Activated CD8-positive, alpha-beta memory T cell treated with anti-CD3 and anti-CD28 coated beads, Interleukin-2, amount 50 U/mL, for 1 hour (primary cell): ENCODE results near the gene MICAL3.

ENCODE experiments used
- DNase-seq: peaks from one replicate; pipeline ENCODE4 v3.0.0-alpha.2; 2020; ENCODE audit errors: extremely low read depth

Gene MICAL3

DNA sequence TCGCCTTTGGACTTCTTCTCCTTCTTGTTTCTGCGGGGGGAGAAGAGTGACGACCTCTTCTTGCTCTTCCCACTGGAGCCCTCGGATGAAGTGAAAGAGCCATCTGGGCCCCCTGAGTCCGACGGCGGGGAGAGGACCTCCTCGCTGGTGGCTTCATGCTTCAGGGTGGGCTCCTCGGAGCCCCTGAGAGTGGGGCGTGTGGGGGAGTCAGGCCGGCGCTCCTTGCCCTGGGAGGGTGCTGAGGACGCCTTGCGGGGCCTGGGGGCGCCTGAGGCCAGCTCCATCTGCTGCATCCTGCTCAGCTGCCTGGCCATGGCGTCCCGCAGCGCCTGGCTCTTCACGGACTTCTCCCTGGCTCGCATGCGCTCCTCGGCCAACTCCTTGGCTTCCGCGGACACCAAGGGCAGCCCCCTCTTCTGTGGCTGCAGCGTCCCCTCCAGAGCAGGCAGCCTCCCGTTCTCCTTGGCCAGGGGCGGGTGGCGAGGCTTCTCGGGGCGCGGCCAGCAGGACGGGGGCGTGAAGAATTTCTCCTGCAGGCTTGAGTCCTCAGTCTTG, 206.8 kb downstream of the MICAL3 start:
- no peak for DNase-seq

DNA sequence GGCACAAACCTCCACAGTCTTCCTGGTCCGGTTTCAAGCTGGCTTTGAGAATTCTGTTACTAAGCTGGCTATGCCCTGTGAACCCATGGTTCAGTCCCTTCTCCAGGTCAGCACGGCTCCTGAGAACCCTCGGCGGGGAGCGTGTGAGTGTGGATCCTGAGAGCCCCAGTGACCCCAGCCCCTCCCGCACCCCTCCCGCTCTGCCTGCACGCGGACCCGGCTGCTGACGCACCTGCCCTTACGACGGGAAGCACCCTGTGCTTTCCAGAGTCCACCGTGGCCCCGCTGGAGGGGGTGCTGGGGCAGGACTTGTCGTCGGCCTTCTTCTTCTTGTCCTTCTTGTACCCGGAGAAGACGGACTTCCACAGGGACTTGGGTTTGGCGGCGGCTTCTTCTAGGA, 207.3 kb downstream of the MICAL3 start:
- no peak for DNase-seq

DNA sequence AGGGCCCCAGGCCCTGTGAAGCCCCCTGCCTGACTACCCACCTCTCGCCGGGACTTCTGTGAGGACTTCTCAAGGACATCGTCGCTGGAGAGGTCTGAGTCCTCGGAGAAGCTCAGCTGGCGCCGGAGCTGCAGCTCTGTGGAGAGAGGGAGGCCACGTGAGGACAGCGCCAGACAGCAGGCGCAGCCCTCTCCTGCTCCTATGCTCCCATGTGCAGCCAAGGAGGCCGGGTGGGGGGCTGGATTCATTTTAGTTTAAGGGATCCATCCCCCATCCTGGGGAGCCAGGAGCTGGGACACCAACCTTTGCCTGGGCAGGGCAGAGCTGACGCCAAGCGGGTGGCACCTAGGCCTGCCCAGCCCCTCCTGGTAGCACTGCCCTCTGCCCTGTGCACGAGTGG, 207.7 kb downstream of the MICAL3 start:
- no peak for DNase-seq

DNA sequence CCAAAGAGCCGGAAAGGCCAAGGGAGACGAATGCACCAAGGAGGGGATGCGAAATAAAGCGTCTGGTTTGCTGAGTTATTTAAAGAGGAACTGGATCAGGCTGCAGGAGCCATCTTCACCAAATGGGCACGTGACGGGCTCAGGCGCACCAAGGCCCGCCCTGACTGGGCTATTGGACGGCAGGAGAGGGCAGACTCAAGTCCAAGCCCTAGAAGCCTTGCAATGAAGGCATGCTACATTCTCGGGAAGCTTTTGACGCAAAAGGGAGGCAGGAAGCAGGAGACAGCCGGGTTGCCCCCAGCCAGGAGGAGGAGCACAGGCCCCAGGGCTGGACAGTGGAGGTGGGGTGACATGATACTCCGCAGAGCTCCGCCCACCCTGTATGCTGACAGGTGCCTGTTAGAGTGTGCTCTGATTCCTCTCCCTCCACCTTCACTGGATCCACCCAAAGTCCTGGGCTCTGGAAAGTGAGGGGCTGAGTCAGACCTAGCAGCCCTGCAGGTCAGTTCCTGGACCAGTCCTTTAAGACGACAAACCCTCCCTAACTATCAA, 208.6 kb downstream of the MICAL3 start:
- DNase-seq, result no peak

DNA sequence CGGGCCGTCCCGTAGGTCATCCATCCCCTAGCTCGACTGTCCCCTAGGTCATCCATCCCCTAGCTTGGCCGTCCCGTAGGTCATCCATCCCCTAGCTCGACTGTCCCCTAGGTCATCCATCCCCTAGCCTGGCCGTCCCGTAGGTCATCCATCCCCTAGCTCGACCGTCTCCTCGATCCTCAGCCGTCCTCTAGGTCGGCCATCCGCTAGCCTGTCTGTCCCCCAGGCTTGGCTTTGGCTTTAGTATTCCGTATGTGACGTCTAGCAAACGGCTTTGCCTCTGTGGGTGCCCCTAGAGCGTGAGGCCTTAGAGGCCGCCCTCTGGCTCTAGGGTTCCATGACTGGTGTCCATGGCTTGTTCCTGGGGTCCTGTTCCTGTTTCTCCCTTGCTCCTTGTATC, 209.5 kb downstream of the MICAL3 start:
- DNase-seq, result no peak

DNA sequence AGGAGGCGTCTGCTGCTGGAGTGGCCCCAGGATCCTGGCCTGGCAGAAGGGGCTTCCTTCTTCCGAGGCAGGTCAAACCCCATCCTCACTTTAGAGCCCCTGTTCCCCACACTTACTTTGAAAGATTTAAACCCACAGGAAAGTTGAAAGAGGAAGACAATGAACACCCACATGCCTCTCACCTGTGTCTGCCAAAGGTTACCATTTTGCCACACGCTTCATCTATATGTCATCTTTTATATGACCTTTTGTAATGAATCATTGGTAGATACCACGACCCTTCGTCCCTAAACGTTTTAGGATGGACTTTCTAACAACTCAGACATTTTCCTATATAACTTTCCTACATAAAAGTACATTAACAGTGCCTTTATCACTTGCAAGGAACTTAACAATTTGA, 210.3 kb downstream of the MICAL3 start:
- DNase-seq, result no peak

DNA sequence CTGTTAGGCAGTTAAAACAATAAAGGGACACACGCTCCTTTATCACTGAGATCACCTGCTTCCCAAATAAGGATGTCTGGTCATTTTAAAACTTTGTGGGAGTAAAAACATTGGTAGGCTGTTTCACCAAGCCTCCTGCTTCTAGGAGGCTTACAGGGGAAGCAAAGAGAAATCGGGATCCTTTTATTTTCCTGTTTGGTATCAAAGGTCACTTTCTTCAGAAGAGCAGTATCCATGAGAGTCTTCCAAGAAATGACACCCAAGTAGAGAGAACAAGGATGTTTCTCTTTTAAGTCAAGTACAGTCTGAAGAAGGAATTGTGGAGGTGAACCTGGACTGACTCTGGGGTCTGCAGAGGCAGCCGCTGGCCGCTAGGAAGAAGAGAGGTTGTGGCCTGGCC, 213.2 kb downstream of the MICAL3 start:
- DNase-seq, result no peak

DNA sequence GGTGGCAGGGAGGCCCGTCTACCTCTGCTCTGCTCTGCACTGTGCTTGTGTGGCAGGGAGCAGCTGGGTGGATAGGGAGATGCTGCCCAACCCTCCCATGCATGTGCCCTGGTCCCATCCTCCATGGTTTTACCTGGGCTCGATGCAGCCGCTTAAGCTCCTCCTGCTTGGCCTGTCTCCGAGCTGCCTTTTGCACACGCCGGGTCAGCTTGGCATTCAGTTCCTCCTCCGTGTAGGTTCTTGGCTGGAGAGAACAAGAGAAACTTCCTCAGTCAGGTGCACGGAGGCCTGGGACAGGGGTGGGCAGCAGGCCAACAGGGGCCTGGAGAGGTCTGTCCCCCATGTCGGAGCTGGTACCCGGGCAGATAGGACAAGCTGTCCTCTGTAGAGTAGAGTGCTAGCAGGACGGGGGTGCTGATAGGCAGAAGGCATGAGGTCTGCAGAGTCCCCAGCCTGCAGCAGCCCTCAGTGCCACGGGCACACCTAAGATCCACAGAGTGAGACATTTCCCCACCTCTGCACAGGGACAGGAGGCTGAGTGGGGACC, 213.7 kb downstream of the MICAL3 start:
- no peak for DNase-seq

DNA sequence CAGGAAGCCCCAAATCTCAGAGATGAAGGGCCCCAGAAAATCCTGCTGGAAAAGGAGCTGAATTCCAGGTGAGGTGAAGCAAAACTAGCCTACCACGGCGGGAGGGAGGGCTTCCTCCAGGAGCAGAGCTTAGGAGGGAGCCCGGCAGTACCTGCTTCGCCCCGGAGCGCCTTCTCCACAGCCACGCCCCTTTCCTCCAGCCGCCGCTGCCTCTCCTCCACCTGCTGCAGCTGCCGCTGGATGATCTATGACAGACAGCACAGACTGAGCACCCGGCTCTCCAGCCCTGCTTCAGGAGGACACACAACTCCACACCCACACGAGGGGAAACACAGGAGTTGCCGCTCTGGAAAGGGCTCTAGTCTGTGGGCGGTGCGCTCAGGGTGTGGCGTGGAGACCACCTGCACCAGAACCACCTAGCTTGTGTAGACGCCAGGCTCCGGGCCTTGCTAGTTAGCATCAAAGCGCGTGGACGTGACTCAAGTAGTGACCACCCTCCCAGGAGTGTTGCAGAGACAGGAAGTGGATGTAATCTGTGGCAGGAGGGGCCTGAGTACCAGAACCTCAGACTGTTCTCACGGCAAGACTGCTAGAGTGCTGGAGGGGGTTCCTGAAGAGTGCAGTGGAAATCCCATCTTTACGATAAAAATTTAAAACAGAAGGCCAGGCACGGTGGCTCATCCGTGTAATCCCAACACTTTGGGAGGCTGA, 215.5 kb downstream of the MICAL3 start:
- no peak for DNase-seq

DNA sequence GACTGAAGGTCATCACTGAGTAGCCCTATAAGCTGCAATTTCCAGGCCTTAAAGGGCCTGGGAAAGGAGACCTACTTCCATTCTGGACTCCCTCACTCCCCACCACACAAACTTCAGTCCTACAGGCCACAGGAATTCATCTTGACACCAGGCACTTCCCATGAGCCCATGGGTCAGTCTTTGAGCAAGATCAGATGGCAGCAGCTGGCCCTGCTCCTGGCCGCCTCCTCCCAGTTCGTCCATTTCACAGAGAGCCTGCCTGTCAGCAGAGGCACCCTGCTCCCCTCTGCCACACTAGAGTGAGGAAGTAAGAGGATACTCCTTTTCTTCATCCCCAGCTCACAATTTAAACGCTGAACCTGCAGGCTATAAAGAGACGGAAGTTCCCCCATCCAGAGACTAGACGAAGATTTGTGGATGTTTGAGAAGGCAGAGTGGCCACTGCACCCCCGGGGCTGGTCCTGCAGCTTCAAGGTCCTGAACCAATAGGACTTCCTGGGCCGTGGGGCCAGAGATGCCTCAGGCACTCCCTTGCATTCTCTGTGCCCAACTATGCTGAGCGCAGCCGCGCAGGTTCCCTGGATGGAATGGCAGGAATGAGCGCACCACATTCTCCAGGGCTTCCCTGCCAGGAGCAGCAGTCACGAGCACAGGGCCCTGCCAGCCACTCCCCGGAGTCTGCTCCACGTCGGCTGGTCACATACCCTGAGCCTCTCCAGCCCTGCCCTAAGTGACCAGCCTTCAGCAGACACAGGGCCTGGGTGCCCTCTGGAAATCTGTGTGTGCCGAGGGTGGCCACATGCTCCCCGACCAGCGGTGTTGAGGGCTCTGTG, 216.6 kb downstream of the MICAL3 start:
- no peak for DNase-seq

DNA sequence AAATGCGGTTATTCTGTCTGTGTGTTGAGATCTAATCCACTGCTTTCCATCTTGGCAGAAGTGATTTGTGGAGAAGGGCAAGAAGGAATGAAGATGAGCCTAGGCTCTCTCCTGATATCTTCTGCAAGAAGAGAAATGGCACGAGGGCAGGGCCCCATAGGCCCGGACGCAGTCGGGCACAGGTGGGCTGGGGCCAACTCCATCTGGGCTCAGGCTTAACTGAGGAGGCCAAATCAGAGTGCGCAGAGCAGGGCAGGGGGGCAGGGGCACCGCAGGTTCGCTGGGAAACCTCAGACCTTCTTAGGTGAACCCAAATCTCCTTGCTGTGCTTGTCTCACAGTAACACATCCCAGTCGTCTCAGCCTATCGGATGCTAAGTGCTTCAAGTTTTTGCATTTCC, 217.3 kb downstream of the MICAL3 start:
- no peak for DNase-seq

DNA sequence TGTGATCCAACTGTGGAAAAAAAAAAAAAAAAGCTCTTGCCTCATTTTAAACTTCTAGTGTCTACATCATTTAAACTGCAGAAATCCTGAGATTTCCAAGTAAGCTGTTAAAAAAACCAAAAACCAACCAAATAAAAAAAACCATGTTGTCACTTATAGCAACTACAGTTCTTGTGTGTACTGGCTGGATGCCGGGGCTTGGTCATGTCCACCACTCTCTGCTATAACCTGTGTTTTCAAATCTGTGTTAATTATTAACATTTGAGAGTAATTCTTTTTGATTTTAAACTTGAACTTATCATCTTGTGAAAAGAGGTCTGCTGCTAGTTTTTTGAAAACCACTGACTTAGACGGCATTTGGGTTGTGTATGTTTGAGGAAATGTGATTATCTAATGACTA, 217.9 kb downstream of the MICAL3 start:
- DNase-seq, result no peak

DNA sequence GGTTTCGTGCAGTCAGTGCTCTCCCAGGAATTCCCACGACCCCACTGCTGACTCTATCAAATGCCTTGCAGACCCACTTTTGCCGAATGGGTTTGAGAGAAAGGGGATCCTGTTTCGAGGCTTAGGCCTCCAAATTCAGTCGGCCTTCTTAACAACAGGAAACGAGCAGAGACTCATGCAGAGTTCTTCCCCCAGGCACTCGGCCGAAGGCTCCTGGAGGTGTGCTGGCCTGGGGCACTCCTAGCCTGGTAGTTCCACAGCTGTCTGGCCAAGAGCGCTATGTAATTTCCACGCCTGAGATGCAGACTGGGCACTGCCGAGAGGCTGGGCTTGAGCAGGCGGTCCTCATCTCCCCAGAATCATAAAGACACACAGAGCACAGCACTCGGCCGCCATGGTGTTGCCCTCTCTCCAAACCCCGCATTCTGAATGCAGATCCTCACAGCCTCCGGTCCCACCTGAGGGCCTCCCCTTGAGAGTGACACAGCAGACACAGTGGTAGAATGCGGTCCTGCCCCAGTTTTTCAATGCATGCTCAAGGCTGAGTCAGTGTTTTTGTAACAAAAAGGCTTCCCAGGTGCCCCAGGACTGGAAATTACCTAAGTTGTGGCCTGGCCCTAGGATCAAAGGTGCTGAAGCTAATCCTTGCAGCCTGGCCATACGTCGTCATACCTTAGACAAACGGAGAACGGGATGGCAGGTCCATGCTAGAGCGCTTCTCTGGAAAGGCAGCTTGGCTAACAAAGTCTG, 219.9 kb downstream of the MICAL3 start:
- no peak for DNase-seq

DNA sequence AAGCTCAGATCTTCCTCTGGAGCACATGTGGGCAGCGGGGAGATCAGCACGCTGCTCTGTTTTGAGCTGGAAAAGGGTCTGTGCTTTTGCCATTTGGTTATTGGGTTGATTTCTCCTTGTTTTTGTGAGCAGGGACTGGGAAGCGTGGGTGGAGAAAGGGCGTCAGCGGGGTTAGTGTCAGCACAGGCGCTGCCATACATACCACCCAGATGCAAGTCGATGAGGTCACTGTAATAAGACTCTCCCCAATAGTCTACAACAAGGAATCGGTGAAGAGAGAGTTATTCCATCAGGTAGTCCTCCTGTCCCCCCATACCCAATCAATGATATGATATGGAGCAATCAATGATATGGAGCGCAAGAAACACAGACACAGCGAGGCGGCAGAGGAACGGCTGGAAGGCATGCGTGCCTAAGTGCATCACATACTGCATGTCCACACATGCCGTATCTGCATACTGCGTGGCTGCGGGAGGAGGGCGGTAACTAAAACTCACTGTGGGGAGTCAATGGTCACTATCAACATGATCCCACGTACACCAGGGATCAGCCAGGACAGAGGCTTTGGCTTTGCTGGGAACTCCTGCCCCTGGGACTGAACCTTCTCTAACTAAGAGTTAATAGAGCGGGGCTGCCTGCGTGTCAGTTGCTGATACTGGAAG, 220.6 kb downstream of the MICAL3 start:
- no peak for DNase-seq

DNA sequence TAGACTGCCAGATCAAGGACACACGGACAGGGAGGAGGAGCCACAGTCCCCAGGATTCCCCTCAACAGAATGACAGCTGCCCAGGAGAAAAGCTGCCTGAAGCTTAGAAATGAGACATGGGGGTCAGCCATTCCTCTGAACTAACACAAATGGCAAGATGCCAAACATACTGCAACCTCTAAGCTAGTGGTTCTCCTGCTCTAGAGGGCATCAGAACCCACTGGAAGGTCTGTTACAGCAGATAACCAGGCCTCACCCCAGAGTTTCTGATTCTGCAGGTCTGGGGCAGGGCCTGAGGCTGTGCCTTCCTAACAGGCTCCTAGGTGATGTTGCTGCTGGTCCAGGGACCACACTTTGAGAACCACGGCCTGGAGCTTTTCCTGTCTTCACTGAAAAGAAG, 221.5 kb downstream of the MICAL3 start:
- no peak for DNase-seq

DNA sequence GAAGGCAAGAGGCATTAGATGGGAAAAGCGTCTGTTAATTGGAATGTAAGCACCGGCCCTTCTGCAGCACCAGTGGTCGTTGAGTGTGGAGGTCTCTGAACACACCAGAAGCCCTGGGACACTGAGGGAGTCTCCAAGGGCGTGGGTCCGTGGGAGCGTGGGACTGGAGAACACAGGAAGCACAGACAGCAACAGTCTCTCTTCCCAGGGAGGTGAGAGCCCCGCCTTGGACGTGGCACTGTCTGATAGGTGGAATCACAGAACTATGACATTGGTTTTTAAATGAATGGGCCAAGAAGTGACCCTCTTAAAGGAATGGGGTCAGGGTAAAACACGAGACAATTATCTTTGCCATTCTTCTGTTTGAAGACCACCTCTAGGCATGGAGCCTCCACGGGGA, 221.9 kb downstream of the MICAL3 start:
- no peak for DNase-seq

DNA sequence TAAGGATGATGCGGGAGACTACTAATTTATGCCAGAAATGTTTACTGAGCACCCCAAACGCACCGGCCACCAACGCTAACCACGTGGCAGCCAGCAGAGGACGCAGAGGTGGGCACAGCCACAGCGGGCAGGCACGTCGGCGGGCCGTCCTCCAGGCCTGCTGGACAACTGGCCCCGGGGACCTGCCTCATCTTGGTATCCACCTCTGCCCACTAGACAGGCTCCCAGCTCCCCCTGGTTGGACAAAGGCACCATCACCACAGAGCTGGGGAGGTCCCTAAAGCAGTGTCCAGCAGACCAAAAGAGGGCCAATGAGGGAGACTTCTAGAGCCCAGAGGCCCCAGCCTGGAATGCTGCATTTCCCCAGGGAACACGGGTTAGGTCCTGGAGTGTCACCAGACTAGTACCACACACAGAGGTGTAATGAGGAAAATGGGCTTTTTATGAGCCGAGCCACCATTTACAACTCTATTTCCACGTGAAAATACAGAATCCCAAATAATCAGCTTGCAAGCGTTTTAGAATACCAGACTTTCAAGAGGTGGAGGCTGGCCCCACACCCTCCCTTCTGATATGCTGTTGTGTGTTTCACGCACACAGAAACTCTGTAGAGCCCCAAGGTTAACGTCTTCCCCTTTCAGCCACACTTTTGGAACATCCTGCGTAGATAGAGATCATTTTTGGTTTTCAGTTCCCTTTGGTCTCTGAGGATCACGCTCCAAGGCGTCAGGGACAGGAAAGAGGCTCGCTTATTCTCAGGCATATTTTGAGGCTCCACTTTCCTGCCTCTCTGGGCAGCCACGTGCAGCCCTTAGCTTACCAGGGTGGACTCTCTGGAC, 226.4 kb downstream of the MICAL3 start:
- no peak for DNase-seq

DNA sequence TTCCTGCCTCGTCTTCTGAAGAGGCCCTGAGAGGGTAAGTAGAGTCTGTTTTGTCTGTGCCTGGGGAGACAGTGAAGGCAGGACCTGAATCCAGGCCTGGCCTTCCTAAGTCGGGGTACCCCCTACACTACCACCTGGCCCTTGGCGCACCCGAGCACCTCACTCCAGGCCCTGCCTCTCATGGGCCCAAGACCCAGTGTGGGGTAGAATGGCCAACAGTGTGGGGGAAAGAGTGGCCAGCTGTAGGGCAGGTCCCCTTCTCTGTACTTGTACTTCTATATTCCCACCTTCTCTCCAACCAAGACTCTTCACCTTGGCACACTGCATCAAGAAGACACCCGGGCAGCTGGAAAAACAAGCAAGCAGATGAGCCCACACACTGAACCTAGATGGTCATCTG, 227.7 kb downstream of the MICAL3 start:
- no peak for DNase-seq

DNA sequence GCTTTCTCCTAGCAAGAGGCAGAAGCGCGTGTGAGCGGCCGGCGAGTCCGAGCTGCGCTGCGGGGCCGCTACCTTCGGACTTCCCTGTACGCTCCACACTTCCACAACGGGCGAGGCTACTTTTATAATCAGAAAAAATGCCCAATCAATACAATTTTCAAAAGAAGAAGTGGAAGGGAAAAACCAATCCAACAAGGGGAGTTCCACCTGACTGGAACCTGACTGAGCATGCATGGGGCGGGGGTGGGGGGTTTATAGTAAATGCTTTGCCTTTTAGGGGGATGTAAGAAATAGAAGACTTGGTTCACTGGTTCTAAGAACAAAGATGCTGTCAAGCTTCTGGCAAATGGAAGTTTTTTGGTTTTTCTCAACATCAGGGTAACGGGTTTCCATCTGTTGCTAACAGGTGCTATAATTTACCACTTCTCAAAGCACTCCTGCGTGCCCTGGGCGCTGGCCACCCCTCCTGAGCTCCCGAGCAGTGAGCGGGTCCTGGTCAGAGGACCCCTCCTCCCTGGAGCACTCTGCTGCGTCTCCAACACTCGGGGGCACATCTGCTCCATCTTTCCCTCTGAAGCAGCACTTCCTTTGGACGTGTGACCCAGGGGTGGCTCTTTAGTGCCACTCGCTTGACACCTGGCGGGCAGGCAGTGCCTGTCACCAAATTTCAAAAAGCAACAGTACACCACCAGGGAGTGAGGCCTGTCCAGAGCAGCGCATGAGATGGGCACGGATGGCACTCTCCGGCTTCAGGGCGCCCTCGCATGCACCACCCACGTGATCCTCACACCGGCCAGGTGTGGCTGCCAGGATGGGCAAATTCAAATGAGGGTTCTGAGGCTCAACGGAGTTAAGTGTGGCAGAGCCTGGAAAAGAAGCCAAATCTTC, 228.5 kb downstream of the MICAL3 start:
- no peak for DNase-seq
